HepG2 (cell line): ENCODE results near the gene NMBR.

Source experiments
- KAT2B ChIP-seq: fragments of 150-350 bp; IDR thresholded peaks from 2 replicates; pipeline ENCODE4 v1.6.1; 2014; ENCODE audit warnings: low read depth, low read length, borderline replicate concordance
- MTA3 ChIP-seq: sonication (generic); formaldehyde crosslinking; IDR thresholded peaks from 2 replicates; pipeline ENCODE4 v1.4.0; 2020; ENCODE audit warnings: missing genetic modification reagents
- POLR2A ChIP-seq, 2 experiments: IDR thresholded peaks; 2 replicates each; pipeline ENCODE4 v1.6.1; 2011; ENCODE audit warnings: low read depth in 2 of 2, low read length in 2 of 2, mild to moderate bottlenecking in 1 of 2, moderate library complexity in 1 of 2; ENCODE audit not compliant: insufficient read depth in 1 of 2
- RAD21 ChIP-seq: fragments of 450-650 bp; formaldehyde crosslinking; IDR thresholded peaks from 2 replicates; pipeline ENCODE4 v1.5.0; 2020; ENCODE audit warnings: mild to moderate bottlenecking
- YEATS2 ChIP-seq: sonication (generic); formaldehyde crosslinking; IDR thresholded peaks from 2 replicates; pipeline ENCODE4 v1.4.0; 2020; ENCODE audit warnings: missing genetic modification reagents, borderline replicate concordance
- ZGPAT ChIP-seq: IDR thresholded peaks from 2 replicates; pipeline ENCODE4 v1.6.1; 2016; ENCODE audit warnings: mild to moderate bottlenecking
- ZNF33B ChIP-seq: sonication (generic); formaldehyde crosslinking; IDR thresholded peaks from 2 replicates; pipeline ENCODE4 v1.5.1; 2020; ENCODE audit warnings: mild to moderate bottlenecking, missing genetic modification reagents
- TF ChIP-seq, protein P1 (sequence below): sonication (generic); formaldehyde crosslinking; IDR thresholded peaks from 2 replicates; pipeline ENCODE4 v1.4.0; 2020; ENCODE audit warnings: low read depth, missing genetic modification reagents

- TF ChIP-seq ZNF33B (no peak), ZGPAT (CRISPR knock-in tag) (no peak), KAT2B (no peak), MTA3 (CRISPR knock-in tag) (no peak), POLR2A (IDR thresholded peaks at IDR 0.05; ENCODE audit: insufficient read depth in 1 of 2, low read depth in 2 of 2, low read length in 2 of 2) (no peak), YEATS2 (CRISPR knock-in tag) (no peak), RAD21 (CRISPR knock-in tag) (no peak)
- TF ChIP-seq, protein P1, sequence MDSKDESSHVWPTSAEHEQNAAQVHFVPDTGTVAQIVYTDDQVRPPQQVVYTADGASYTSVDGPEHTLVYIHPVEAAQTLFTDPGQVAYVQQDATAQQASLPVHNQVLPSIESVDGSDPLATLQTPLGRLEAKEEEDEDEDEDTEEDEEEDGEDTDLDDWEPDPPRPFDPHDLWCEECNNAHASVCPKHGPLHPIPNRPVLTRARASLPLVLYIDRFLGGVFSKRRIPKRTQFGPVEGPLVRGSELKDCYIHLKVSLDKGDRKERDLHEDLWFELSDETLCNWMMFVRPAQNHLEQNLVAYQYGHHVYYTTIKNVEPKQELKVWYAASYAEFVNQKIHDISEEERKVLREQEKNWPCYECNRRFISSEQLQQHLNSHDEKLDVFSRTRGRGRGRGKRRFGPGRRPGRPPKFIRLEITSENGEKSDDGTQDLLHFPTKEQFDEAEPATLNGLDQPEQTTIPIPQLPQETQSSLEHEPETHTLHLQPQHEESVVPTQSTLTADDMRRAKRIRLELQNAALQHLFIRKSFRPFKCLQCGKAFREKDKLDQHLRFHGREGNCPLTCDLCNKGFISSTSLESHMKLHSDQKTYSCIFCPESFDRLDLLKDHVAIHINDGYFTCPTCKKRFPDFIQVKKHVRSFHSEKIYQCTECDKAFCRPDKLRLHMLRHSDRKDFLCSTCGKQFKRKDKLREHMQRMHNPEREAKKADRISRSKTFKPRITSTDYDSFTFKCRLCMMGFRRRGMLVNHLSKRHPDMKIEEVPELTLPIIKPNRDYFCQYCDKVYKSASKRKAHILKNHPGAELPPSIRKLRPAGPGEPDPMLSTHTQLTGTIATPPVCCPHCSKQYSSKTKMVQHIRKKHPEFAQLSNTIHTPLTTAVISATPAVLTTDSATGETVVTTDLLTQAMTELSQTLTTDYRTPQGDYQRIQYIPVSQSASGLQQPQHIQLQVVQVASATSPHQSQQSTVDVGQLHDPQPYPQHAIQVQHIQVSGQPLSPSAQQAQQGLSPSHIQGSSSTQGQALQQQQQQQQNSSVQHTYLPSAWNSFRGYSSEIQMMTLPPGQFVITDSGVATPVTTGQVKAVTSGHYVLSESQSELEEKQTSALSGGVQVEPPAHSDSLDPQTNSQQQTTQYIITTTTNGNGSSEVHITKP, result no peak
Observed at GRCh38 chr6:142152746-142153145, 5.8 kb upstream of the NMBR start.
